ENCODE data around the gene MYT1. TPM values are rescaled to one million over a fixed set of nuclear protein-coding genes. Genes with fewer than 3 reads are reported as not detected.

MYT1 gene
- total and polyA plus RNA-seq, 2 of the 13 experiments (the other 11 are each of a cell fraction or from before 2014, with no cell fraction given) = 0.58 to 2.5 TPM

- TF ChIP-seq, protein P1, sequence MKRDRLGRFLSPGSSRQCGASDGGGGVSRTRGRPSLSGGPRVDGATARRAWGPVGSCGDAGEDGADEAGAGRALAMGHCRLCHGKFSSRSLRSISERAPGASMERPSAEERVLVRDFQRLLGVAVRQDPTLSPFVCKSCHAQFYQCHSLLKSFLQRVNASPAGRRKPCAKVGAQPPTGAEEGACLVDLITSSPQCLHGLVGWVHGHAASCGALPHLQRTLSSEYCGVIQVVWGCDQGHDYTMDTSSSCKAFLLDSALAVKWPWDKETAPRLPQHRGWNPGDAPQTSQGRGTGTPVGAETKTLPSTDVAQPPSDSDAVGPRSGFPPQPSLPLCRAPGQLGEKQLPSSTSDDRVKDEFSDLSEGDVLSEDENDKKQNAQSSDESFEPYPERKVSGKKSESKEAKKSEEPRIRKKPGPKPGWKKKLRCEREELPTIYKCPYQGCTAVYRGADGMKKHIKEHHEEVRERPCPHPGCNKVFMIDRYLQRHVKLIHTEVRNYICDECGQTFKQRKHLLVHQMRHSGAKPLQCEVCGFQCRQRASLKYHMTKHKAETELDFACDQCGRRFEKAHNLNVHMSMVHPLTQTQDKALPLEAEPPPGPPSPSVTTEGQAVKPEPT (CRISPR knock-in tag; IDR thresholded peaks at IDR 0.05; ENCODE audit: low read depth) = 0 out of 2 replicates have a peak, but pooled peaks have one; percentile 48
- TF ChIP-seq ZNF264 (CRISPR knock-in tag; IDR thresholded peaks at IDR 0.05) (no peak), ZBTB46 (CRISPR knock-in tag; IDR thresholded peaks at IDR 0.05; ENCODE audit: borderline replicate concordance) (no peak), SALL1 (CRISPR knock-in tag; IDR thresholded peaks at IDR 0.05) (no peak; the same call in 1 of the 2 replicates), ZNF207 (IDR thresholded peaks at IDR 0.05; ENCODE audit: borderline replicate concordance) (no peak), ZNF556 (CRISPR knock-in tag; IDR thresholded peaks at IDR 0.05; ENCODE audit: borderline replicate concordance) (peak; percentile 2; the same call in 1 of the 2 replicates), TBL1XR1 (IDR thresholded peaks at IDR 0.05; ENCODE audit: borderline replicate concordance, low read length, partially characterized antibody) (no peak), NR0B2 (CRISPR knock-in tag; IDR thresholded peaks at IDR 0.05) (0 out of 2 replicates have a peak, but pooled peaks have one; percentile 46), TCF12 (IDR thresholded peaks at IDR 0.05) (no peak), TCF12 (CRISPR knock-in tag; IDR thresholded peaks at IDR 0.05) (no peak), ZSCAN22 (CRISPR knock-in tag; IDR thresholded peaks at IDR 0.05) (no peak), YEATS2 (CRISPR knock-in tag; IDR thresholded peaks at IDR 0.05; ENCODE audit: borderline replicate concordance) (no peak), MLLT10 (CRISPR knock-in tag; IDR thresholded peaks at IDR 0.05) (no peak), HMG20B (CRISPR knock-in tag; conservative IDR thresholded peaks at IDR 0.05) (no peak), RCOR2 (CRISPR knock-in tag; IDR thresholded peaks at IDR 0.05) (no peak), U2AF2 (IDR thresholded peaks at IDR 0.05; ENCODE audit: low read depth, low read length) (no peak), RNF219 (CRISPR knock-in tag; IDR thresholded peaks at IDR 0.05) (no peak), ZNF367 (CRISPR knock-in tag; IDR thresholded peaks at IDR 0.05; ENCODE audit: borderline replicate concordance) (no peak)
- TF ChIP-seq, protein P2, sequence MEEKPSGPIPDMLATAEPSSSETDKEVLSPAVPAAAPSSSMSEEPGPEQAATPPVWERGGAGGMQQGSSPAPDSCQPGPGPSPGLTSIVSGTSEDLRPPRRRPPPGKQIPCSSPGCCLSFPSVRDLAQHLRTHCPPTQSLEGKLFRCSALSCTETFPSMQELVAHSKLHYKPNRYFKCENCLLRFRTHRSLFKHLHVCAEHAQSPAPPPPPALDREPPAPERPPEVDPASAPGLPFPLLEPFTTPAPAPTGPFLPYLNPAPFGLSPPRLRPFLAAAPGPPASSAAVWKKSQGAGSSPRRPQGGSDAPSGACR (CRISPR knock-in tag; IDR thresholded peaks at IDR 0.05) = no peak
- TF ChIP-seq, protein P3, sequence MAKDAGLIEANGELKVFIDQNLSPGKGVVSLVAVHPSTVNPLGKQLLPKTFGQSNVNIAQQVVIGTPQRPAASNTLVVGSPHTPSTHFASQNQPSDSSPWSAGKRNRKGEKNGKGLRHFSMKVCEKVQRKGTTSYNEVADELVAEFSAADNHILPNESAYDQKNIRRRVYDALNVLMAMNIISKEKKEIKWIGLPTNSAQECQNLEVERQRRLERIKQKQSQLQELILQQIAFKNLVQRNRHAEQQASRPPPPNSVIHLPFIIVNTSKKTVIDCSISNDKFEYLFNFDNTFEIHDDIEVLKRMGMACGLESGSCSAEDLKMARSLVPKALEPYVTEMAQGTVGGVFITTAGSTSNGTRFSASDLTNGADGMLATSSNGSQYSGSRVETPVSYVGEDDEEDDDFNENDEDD (CRISPR knock-in tag; IDR thresholded peaks at IDR 0.05; ENCODE audit: borderline replicate concordance) = no peak; the same call in 1 of the 2 replicates
These were observed 77.9 kb downstream of the MYT1 start (continued) for GRCh38 chr20:64242003-64242796.

Measured in HepG2 (cell line).